ENCODE data around the gene SLC9A1. TPM values are rescaled to one million over a fixed set of nuclear protein-coding genes. Genes with fewer than 3 reads are reported as not detected.

Gene SLC9A1
- total and polyA plus RNA-seq, 2 of the 8 experiments (the other 6 are each of a cell fraction or from before 2014, with no cell fraction given) = 11.3 to 25.1 TPM

- TF ChIP-seq BACH1 (IDR thresholded peaks at IDR 0.05; ENCODE audit: low read length) (no peak), CBX8 (IDR thresholded peaks at IDR 0.05; ENCODE audit: borderline replicate concordance, low read depth, low read length) (no peak), USF2 (IDR thresholded peaks at IDR 0.05; ENCODE audit: low read length) (no peak), CTBP2 (IDR thresholded peaks at IDR 0.05; ENCODE audit: borderline replicate concordance, insufficient read depth, insufficient read length, low read length) (no peak)
Measured at GRCh38 chr1:27179379-27179778, 24.5 kb upstream of the SLC9A1 start (continued).

Data from H1 (cell line).